ENCODE results near the gene ZFHX3.

DNA sequence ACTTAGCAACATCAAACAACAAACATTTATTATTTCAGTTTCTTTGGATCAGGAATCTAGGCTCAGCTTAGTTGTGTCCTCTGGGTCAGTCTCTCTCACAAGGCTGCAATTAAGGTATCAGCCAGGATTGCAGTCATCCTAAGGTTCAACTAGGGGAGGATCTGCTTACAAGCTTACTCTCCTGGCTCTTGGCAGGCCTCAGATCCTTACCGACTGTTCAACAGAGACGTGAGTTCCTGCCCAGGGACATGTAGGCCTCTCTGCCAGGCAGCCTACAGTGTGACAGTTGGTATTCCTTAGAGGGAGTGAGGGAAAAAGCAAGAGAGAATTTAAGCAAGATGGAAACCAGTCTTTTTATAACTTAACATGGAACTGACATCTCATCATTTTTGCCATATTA is 294.0 kb downstream of the ZFHX3 start:
- TF ChIP-seq, protein P1, sequence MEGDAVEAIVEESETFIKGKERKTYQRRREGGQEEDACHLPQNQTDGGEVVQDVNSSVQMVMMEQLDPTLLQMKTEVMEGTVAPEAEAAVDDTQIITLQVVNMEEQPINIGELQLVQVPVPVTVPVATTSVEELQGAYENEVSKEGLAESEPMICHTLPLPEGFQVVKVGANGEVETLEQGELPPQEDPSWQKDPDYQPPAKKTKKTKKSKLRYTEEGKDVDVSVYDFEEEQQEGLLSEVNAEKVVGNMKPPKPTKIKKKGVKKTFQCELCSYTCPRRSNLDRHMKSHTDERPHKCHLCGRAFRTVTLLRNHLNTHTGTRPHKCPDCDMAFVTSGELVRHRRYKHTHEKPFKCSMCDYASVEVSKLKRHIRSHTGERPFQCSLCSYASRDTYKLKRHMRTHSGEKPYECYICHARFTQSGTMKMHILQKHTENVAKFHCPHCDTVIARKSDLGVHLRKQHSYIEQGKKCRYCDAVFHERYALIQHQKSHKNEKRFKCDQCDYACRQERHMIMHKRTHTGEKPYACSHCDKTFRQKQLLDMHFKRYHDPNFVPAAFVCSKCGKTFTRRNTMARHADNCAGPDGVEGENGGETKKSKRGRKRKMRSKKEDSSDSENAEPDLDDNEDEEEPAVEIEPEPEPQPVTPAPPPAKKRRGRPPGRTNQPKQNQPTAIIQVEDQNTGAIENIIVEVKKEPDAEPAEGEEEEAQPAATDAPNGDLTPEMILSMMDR (IDR thresholded peaks at IDR 0.05; ENCODE audit: extremely low read depth in 1 of 2, insufficient read depth in 1 of 2, low read depth in 1 of 2, low read length in 2 of 2): no peak
- TF ChIP-seq POLR2A (IDR thresholded peaks at IDR 0.05; ENCODE audit: low read depth, low read length): no peak
- no peak for TF ChIP-seq EZH2 (IDR thresholded peaks at IDR 0.05; ENCODE audit: borderline replicate concordance, low read depth, low read length, severe bottlenecking)
- TF ChIP-seq FOS (IDR thresholded peaks at IDR 0.05; ENCODE audit: borderline replicate concordance, insufficient read depth, low read length): no peak
- TF ChIP-seq, protein P2, sequence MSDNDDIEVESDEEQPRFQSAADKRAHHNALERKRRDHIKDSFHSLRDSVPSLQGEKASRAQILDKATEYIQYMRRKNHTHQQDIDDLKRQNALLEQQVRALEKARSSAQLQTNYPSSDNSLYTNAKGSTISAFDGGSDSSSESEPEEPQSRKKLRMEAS (IDR thresholded peaks at IDR 0.05; ENCODE audit: insufficient read depth, insufficient read length): no peak

Measured in endothelial cell of umbilical vein (primary cell).